Measurements from ENCODE around the gene CLCF1.

The CLCF1 gene

DNA sequence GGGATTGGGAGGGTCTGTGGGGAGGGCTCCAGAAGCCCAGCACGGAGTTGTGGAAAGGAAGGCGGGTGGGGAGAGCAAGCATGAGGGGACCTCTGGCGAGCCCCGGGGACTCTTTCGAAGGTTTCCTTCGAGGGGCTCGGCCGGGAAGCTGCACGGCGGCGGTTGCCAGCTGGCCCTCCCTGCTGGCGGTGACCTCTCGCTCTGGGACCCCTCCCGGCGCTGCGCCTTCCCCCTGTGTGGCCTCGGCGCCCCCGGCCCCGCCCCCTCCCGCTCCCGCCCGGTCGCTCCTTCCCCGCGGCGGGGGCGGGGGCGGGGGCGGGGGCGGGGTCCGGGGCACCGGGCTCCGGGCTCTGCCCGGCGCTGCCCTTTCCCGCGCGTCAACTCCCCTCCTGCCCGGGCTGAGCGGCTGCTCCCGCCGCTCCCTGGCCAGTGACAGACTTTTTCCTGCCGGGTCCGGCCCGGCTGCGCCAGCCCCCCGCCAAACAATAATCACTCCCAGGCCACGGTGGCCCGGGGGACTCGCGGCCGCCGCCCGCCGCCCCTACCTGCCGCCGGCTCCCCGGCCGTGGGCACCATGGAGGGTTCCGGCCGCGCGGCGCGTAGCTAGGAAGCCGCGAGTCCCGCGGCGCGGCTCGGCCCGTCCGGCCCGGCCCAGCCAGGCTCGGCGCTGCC, 941 bp downstream of the CLCF1 start:
- H3F3A ChIP-seq (ENCODE audit: low read depth): no peaks in the 10 kb centered on the region
- H3K9ac ChIP-seq (ENCODE audit: low read depth, low read length, poor library complexity, severe bottlenecking): peak overlapping the region; percentile 75
- no peaks in the 10 kb centered on the region for H3K9me3 ChIP-seq (ENCODE audit: insufficient read depth, low read depth, low read length)
- H3K4me1 ChIP-seq (ENCODE audit: insufficient read depth, low read length, poor library complexity, severe bottlenecking): peaks cover 62% of the 10 kb centered on the region
- no peaks in the 10 kb centered on the region for H3K36me3 ChIP-seq (ENCODE audit: insufficient read depth, low read length)
- H4K20me1 ChIP-seq (ENCODE audit: insufficient read depth, low read length, poor library complexity, severe bottlenecking): no peaks in the 10 kb centered on the region
- no peaks in the 10 kb centered on the region for H3K9me2 ChIP-seq (replicated peaks; ENCODE audit: low read depth, low read length)
- peaks cover 4% of the 10 kb centered on the region; the same call in 1 of the 2 replicates for H3K79me2 ChIP-seq (ENCODE audit: insufficient read depth, low read length)
- peak overlapping the region; percentile 15; the same call in 1 of the 2 replicates for H2AFZ ChIP-seq (ENCODE audit: low read length)
- H3K4me3 ChIP-seq (ENCODE audit: low read length, poor library complexity, severe bottlenecking): peak overlapping the region; percentile 90
- TF ChIP-seq CTCF (conservative IDR thresholded peaks at IDR 0.05; ENCODE audit: low read length) (no peak), EZH2phosphoT487 (IDR thresholded peaks at IDR 0.05; ENCODE audit: borderline replicate concordance) (no peak)
- H3K4me2 ChIP-seq (ENCODE audit: low read depth, low read length, poor library complexity, severe bottlenecking): peak overlapping the region; percentile 95
- H3K27me3 ChIP-seq (ENCODE audit: insufficient read depth, low read length, poor library complexity, severe bottlenecking): no peaks in the 10 kb centered on the region

GRCh38 chr11:67371911-67372320, 1.5 kb downstream of the CLCF1 start:
- Histone ChIP-seq H3K4me1 (ENCODE audit: insufficient read depth, low read length, poor library complexity, severe bottlenecking) (peaks cover 62% of the 10 kb centered on the region), H3K4me2 (ENCODE audit: low read depth, low read length, poor library complexity, severe bottlenecking) (peak overlapping the region; percentile 89), H2AFZ (ENCODE audit: low read length) (0 out of 2 replicates have a peak overlapping the region, but pooled peaks have one; percentile 15), H3K79me2 (ENCODE audit: insufficient read depth, low read length) (peaks cover 4% of the 10 kb centered on the region; the same call in 1 of the 2 replicates), H3K9me2 (replicated peaks; ENCODE audit: low read depth, low read length) (no peaks in the 10 kb centered on the region), H3K9ac (ENCODE audit: low read depth, low read length, poor library complexity, severe bottlenecking) (peak overlapping the region; percentile 75), H3K36me3 (ENCODE audit: insufficient read depth, low read length) (no peaks in the 10 kb centered on the region), H3K4me3 (ENCODE audit: low read length, poor library complexity, severe bottlenecking) (peak overlapping the region; percentile 73), H4K20me1 (ENCODE audit: insufficient read depth, low read length, poor library complexity, severe bottlenecking) (no peaks in the 10 kb centered on the region), H3K9me3 (ENCODE audit: insufficient read depth, low read depth, low read length) (no peaks in the 10 kb centered on the region), H3F3A (ENCODE audit: low read depth) (no peaks in the 10 kb centered on the region), H3K27me3 (ENCODE audit: insufficient read depth, low read length, poor library complexity, severe bottlenecking) (no peaks in the 10 kb centered on the region)
- TF ChIP-seq EZH2phosphoT487 (IDR thresholded peaks at IDR 0.05; ENCODE audit: borderline replicate concordance) (no peak), CTCF (conservative IDR thresholded peaks at IDR 0.05; ENCODE audit: low read length) (no peak)

- peaks cover 4% of the 10 kb centered on the region; the same call in 1 of the 2 replicates for H3K79me2 ChIP-seq (ENCODE audit: insufficient read depth, low read length)
- no peak overlapping the region for H2AFZ ChIP-seq (ENCODE audit: low read length)
- H3K36me3 ChIP-seq (ENCODE audit: insufficient read depth, low read length): no peaks in the 10 kb centered on the region
- peak overlapping the region; percentile 89 for H3K4me2 ChIP-seq (ENCODE audit: low read depth, low read length, poor library complexity, severe bottlenecking)
- H3K9ac ChIP-seq (ENCODE audit: low read depth, low read length, poor library complexity, severe bottlenecking): peak overlapping the region; percentile 75
- no peaks in the 10 kb centered on the region for H3K9me2 ChIP-seq (replicated peaks; ENCODE audit: low read depth, low read length)
- TF ChIP-seq CTCF (conservative IDR thresholded peaks at IDR 0.05; ENCODE audit: low read length): peak; percentile 75
- TF ChIP-seq EZH2phosphoT487 (IDR thresholded peaks at IDR 0.05; ENCODE audit: borderline replicate concordance): no peak
- peak overlapping the region; percentile 73 for H3K4me3 ChIP-seq (ENCODE audit: low read length, poor library complexity, severe bottlenecking)
- H3K27me3 ChIP-seq (ENCODE audit: insufficient read depth, low read length, poor library complexity, severe bottlenecking): no peaks in the 10 kb centered on the region
- no peaks in the 10 kb centered on the region for H4K20me1 ChIP-seq (ENCODE audit: insufficient read depth, low read length, poor library complexity, severe bottlenecking)
- no peaks in the 10 kb centered on the region for H3F3A ChIP-seq (ENCODE audit: low read depth)
- H3K9me3 ChIP-seq (ENCODE audit: insufficient read depth, low read depth, low read length): no peaks in the 10 kb centered on the region
- H3K4me1 ChIP-seq (ENCODE audit: insufficient read depth, low read length, poor library complexity, severe bottlenecking): peaks cover 62% of the 10 kb centered on the region
Measured at GRCh38 chr11:67371189-67371910, 2.0 kb downstream of the CLCF1 start.
